GM12801 (cell line): Measurements from ENCODE around the gene PLEKHH3.

ENCODE experiments used
- TF ChIP-seq, protein P1 (sequence below): IDR thresholded peaks from one replicate; pipeline ENCODE4 v1.5.1; 2011; ENCODE audit warnings: control low read depth; ENCODE audit not compliant: insufficient read length; ENCODE audit errors: extremely low read depth

Gene PLEKHH3

DNA sequence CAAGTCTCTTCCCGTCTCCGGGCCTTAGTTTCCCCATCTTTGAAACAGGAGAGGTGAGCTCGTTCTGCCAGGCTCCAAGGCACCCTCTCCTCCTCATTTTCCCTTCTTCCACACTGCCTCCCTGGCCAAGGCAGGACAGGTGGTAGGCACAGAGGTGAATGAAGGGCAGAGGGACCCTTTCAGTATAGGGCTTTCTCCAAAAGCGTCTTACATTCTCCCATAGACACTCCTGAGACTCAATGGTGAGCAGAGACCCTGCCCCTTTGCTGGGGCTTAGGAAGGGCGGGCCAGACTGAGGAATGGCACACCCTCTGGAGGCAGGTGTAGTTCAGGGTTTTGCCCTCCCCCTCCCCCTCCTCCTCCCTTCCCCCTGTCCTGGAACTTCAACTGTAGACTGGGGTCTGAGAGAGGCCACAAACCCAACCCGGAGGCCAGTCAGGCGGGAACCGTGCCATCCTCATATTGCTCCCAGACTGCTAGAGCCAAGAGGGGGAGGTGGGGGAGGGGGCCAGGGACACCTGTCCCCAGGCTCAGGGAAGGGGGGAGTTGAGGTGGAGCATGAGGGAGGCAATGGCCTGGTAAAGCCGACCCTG lies 1.9 kb downstream of the PLEKHH3 start:
- TF ChIP-seq, protein P1, sequence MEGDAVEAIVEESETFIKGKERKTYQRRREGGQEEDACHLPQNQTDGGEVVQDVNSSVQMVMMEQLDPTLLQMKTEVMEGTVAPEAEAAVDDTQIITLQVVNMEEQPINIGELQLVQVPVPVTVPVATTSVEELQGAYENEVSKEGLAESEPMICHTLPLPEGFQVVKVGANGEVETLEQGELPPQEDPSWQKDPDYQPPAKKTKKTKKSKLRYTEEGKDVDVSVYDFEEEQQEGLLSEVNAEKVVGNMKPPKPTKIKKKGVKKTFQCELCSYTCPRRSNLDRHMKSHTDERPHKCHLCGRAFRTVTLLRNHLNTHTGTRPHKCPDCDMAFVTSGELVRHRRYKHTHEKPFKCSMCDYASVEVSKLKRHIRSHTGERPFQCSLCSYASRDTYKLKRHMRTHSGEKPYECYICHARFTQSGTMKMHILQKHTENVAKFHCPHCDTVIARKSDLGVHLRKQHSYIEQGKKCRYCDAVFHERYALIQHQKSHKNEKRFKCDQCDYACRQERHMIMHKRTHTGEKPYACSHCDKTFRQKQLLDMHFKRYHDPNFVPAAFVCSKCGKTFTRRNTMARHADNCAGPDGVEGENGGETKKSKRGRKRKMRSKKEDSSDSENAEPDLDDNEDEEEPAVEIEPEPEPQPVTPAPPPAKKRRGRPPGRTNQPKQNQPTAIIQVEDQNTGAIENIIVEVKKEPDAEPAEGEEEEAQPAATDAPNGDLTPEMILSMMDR = no peak

DNA sequence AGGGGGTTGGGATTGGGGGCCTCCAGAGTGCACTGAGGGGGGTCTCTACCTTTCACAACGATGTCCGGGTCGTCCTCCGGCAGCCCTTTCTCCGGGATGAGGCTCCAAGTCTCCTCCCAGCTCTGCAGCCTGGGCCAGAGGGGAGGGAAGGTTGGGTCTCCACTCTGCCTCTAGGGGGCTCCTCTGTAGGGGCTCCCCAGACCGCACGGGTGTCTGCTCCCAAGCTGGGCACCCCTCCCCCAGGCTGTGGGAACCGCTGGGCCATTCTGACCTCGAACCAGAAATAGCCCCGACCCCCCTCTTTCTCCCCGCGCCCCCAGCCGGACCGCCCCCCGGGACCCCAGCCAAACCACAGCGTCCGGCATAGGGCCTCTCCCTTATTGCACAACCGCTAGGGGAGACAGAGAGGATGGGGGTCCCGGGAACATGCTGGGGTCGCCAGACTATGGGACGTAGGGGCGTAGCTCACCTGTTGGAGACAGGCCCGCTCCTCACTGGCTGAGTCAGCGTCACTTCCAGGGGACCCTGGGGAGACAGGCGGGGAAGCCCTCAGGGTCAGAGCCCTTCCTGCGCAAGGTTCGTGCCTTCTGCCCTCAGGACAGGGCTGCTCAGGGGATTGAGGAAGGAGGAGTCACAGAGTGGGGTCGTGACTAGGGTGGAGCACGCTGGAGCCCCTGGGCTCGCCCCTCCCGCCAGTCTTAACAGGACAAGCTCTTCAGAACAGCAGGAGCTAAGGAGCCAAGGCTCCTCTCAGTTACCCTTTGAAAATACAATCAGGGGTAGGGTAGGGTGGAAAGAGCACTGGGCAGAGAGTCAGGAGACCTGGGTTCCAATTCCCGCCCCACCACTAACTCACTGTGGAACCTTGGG lies 2.7 kb downstream of the PLEKHH3 start:
- TF ChIP-seq, protein P1 = no peak

DNA sequence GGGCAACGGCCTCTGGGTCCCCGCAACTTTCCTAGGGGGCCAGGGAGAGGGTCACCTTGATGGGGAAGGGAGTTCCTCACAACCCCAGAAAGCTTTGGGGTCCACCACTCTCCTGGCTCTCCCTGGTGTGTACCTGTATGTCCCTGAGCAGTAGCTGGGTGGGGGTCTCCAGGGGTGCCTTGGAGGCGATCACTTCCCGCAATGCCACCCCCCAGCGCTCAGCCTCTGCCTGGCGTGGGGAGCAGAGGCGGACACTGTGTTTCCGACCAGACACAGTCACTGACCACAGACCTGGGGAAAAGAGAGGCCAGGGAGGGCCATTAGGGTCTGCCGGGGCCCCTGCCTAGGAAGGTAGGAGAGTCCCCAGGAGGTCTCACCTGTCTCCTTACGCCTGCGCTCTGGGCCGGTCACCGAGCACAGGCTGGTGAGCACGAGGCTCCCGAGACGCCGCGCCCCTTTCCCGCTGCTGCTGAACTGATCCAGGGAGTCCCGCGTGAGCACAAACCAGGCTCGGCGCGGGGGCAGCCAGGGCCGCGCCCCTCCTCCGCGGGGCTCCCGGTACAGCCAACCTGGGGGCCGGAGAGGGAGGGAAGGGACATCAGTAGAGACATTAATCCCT lies 3.4 kb downstream of the PLEKHH3 start:
- TF ChIP-seq, protein P1 = no peak

DNA sequence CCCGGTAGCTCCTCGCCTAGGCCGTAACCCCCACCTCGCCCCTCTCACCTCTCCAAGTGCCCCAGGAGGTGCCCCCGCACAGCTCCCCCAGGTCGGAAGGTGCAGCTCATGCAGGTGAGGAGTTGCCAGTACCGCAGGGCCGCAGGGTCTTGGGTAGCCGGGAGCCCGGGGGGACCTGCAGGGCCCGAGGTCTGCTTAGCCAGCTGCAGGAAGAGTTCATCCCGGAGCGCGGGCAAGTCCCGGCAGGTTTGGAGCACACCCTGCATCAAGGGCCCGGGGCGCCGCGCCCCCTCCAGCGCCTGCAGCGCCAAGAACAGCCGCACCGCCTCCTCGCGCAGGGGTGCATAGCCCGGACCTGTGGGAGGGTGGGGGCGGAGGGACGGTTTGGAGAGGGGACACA lies 4.8 kb downstream of the PLEKHH3 start:
- TF ChIP-seq, protein P1 = no peak

DNA sequence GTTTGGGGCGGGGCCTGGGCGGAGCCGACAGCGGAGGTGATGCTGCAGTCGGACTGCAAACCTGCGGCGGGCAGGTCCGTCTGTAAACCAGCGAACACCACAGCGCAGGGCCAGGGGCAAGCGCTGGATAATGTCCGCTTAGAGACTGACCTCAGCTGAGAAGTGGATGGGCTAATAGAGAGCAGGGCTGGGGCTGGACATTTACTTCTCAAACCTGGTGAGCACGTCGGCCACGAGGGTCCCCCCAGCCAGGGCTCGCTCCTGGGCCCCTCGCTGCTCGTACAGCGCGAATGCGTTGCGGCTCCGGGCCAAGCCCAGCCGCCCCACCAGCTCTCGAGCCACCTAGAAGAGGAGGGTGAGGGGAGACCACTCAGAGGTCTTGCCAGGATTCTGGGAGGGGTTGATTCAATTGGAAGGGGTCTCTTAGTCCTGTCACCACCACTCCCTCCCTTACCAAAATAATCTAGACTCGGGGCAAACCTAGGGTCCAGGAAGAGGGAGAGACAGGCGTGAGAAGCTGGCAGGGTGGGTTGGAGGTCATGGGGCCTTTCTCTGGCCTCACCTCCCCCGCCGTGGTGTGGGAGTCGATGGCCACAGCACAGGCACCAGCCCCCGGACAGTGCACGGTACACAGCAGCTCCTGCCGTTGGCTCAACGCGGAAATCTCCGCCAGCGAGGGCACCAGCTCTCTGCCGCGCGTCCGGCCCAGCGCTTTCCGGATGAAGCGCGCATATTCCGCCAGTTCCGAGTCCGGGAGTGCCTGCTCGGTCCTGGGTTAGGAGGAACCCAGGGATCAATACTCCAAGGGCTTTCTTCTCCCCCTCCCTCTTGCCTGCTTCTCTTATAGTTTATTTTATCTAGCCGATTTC lies 5.8 kb downstream of the PLEKHH3 start:
- TF ChIP-seq, protein P1 = no peak

DNA sequence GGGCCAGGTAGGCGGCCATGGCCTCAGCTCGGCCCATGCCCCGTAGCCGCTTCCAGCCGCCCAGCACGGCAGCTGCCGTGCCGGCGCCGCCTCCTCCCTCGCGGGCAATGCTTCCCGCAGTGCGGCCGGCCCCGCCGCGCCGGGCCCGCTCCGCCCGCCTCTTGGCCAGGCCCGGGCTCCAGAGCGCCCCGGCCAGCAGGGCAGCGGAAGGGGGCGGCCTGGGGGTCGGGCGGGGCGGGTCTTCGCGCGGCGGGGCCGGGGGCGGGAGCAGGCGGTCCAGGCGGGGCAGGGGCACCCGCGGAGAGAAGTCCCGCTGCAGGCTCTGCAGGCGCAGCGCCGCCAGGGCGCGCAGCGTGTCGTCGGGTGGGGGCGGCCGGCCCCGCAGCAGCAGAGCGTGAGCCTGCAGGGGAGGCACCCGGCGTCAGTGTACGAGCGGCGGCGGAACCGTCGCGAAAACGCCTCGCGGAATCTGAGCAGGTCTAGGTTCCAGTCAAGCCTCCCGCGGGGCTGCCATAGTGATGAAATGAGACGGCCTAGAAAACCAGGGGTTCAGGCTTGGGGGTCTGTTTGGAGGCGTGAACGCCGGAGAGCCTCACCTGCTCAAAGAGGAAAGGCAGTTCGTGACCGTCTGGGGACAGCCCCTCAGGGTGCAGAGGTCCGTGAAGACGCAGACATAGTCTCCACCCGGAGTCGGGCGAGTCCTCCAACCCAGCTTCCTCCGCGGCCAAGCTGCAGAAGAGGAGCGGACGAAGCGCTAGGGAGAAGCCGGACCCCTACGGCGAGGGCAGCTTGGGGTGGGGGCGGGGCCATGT lies 6.6 kb downstream of the PLEKHH3 start:
- TF ChIP-seq, protein P1 = no peak
